CD1c-positive myeloid dendritic cell (primary cell): Measurements from ENCODE around the gene FZD10.

Experiments used
- DNase-seq: peaks from one replicate; pipeline ENCODE4 v3.0.0-alpha.2; 2016; ENCODE audit errors: extremely low spot score

FZD10 gene

DNA sequence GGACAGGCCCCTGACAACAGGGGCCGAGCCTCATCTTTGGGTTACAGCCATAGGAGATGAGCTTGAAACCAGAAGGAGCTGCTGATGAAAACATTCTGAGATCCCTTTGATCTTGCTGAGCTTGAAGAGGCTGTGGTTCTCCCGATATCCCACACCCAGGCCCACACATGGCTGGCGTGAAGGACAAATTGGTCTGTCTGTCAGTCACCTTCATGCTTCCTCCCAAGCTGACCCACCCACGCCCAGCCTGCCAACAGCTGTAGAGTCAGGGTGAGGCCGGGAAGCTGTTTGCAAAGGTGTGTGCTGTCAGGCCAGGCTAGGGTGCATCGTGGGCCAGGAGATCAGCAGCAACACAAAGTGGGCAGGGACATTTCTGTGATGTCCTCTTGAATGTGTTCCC, 43.2 kb downstream of the FZD10 start:
- no peak for DNase-seq

DNA sequence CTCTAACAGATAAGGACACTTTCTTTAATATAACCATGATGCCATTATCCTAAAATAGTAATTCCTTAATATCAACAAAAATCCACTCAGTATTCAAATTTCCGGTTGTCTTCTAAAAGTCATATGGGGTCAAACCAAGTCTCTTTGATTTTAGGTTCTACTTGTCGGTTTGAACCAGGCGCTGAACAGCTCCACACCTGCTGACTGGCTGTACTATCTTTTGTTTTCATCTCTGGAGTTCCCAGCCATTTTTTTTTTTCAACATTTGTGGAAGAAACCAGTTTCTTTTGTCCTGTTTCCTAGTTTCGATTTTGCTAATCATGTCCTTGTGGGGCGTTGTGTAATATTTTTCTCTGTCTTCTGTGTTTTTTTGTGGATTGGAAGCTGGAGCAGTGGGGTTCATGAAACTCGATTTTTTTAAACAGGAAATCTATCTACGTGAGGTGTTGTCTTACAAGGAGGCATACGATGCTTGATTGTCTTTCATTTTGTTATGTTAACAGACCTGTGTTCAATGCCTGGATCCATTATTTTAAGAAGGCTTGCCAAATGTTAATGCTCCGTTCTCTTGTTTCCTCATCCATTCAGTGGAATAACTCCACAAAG, 50.2 kb downstream of the FZD10 start:
- no peak for DNase-seq

DNA sequence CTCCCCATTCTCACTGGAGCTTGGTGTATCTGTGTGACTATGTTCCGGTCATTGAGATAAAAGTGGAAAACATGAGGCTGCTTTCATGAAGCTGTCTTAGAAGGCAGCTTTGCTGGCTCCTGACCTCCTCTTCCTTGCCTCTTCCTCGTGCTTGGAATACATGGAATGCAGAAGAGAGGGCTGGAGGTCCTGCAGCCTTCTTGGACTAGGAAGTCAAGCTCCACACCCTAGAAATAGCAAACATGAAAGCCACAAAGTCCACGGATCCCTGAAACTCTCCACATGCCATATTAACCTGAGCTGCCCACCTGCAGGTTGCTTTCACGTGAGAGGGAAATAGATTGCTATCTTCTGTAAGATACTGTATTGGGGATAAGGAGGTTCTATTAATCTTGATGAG, 51.0 kb downstream of the FZD10 start:
- no peak for DNase-seq

DNA sequence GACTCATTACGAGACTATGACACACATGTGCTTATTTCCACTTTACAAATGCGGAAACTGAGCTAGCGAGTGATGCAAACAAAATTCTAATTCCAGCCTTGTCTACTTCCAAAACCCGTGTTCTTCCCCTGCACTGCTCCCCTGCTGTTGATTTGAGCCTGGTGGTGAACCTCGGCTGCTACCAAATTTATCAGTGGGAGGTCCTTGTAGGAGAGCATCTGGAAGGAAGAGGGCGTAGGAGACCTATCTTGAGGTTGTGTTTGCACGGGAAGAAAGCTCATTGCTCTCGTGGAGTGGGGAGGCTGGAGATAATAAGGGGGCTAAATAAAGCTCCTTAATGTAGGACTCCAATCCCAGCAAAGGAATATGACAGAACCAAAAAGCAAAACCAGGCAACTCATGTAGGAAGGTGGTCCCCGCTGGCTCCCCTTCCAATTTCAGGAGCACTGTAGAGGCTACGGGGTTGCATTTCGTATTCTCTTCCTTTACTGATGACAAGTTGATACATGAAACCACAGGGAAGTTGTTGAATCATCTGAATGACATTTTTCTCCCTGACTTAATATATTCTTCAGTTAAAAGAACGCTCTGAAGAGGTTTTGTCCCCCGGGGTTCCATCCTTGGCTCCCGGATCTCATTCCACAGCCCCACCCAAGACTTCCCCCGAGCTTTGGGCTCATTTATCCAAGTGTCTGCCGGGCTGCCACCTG, 52.6 kb downstream of the FZD10 start:
- DNase-seq, result no peak
